Tibial artery (tissue), 4 donors: Measurements from ENCODE around the gene KHDRBS2.

Experiments
- DNase-seq, 2 donors: peaks; one replicate each; pipeline ENCODE4 v3.0.0-alpha.2; 2019
- H3K27ac ChIP-seq, 2 donors: fragments of 200-600 bp; sonication (generic) in 1 of 2; 1 replicate in 1 of 2; 2 replicates in 1 of 2; pipeline ENCODE4 v1.5.1; 2018 to 2019; ENCODE audit warnings: mild to moderate bottlenecking in 1 of 2
- H3K27me3 ChIP-seq, 2 donors: fragments of 200-600 bp; sonication (generic) in 1 of 2; one replicate each; pipeline versions ENCODE4 v1.5.1 to v1.6.0; 2016 to 2019
- H3K36me3 ChIP-seq, 3 donors: fragments of 200-600 bp; sonication (generic) in 2 of 3; one replicate each; pipeline ENCODE4 v1.5.1; 2016 to 2019; ENCODE audit warnings: mild to moderate bottlenecking in 2 of 3
- H3K4me1 ChIP-seq, 4 donors: fragments of 200-600 bp; sonication (generic) in 2 of 4; 1 replicate in 3 of 4; 2 replicates in 1 of 4; pipeline ENCODE4 v1.5.1; 2016 to 2019
- H3K4me3 ChIP-seq, 2 donors: fragments of 200-600 bp; sonication (generic) in 1 of 2; 1 replicate in 1 of 2; 2 replicates in 1 of 2; pipeline ENCODE4 v1.5.1; 2018 to 2019; ENCODE audit warnings: mild to moderate bottlenecking in 2 of 2
- H3K9me3 ChIP-seq, 3 donors: fragments of 200-600 bp; sonication (generic) in 1 of 3; one replicate each; pipeline ENCODE4 v1.5.1; 2016 to 2019
- CTCF ChIP-seq, 2 experiments: fragments of 200-600 bp in 1 of 2; fragments of 450-650 bp in 1 of 2; IDR thresholded peaks; one replicate each; pipeline ENCODE4 v1.5.1; 2017 to 2019; ENCODE audit warnings: antibody characterized with exemption in 2 of 2, mild to moderate bottlenecking in 1 of 2, moderate library complexity in 1 of 2
- intact Hi-C: fragments of 100-400 bp; cut with DNase I; formaldehyde crosslinking; loops from one replicate; pipeline ENCODE4 v1.15.0; 2023; ENCODE audit warnings: low total_unique reads

Gene KHDRBS2

GRCh38 chr6:62192593-62192992 is 93.4 kb downstream of the KHDRBS2 start:
- no peak for TF ChIP-seq CTCF (IDR thresholded peaks at IDR 0.05)
- no peaks in the 10 kb centered on the region for H3K36me3 ChIP-seq
- H3K4me3 ChIP-seq, result no peak overlapping the region
- DNase-seq, result no peak
- H3K9me3 ChIP-seq, result no peaks in the 10 kb centered on the region
- no peak overlapping the region for H3K27ac ChIP-seq
- H3K27me3 ChIP-seq, result no peaks in the 10 kb centered on the region
- no peaks in the 10 kb centered on the region for H3K4me1 ChIP-seq
- intact Hi-C loops, result no loop called here

DNA sequence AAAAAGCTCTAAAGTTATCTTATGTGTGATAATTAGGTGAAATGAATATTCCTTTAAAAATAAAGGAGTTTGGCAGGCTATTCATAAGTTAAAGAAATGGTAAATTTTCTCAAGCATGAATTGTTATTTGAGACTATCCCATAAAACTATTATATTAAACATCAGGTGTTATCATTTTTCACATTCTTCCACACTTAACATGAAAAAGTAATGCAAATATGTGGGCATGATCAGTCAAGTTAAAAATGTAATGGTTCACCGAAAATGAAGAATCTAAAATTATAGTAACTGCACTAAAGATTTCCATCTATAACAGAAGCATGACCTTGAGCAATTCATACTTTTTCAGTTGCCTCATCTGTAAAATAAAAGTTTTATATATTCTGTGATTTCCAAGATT is 110.8 kb downstream of the KHDRBS2 start:
- Histone ChIP-seq H3K27ac (no peak overlapping the region), H3K4me3 (no peak overlapping the region), H3K4me1 (no peaks in the 10 kb centered on the region), H3K9me3 (no peaks in the 10 kb centered on the region), H3K27me3 (no peaks in the 10 kb centered on the region), H3K36me3 (no peaks in the 10 kb centered on the region)
- TF ChIP-seq CTCF (IDR thresholded peaks at IDR 0.05), result no peak
- intact Hi-C loops, result no loop called here
- no peak for DNase-seq

- Histone ChIP-seq H3K4me1 (no peaks in the 10 kb centered on the region), H3K4me3 (no peak overlapping the region), H3K9me3 (no peaks in the 10 kb centered on the region), H3K27ac (no peak overlapping the region), H3K36me3 (no peaks in the 10 kb centered on the region), H3K27me3 (no peaks in the 10 kb centered on the region)
- intact Hi-C loops, result no loop called here
- DNase-seq, result no peak
- no peak for TF ChIP-seq CTCF (IDR thresholded peaks at IDR 0.05)
Measured at GRCh38 chr6:62174548-62174947, 111.5 kb downstream of the KHDRBS2 start.

DNA sequence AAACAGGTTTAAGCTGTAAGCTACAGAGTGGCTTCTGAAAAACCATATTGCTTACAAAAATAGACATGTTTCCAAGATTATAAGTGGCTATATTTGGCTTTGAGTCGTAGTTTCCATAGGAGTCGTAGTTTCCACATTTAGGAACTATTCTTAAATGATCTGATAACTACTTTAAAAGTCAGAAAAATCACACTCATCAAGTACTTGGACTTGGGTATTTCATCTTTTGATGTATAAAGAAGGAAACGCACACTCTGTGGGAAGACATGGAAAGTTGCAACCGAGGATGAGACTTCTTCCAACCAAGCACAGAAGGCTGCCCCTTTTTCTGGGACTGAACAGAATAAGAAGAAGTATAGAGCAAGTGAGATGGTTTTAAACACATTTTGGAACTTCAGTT is 118.3 kb downstream of the KHDRBS2 start:
- Histone ChIP-seq H3K4me1 (no peaks in the 10 kb centered on the region), H3K27me3 (no peaks in the 10 kb centered on the region), H3K9me3 (no peaks in the 10 kb centered on the region), H3K36me3 (no peaks in the 10 kb centered on the region), H3K27ac (no peak overlapping the region), H3K4me3 (no peak overlapping the region)
- TF ChIP-seq CTCF (IDR thresholded peaks at IDR 0.05), result no peak
- intact Hi-C loops, result no loop called here
- DNase-seq, result no peak

- no peak for DNase-seq
- Histone ChIP-seq H3K4me3 (no peak overlapping the region), H3K36me3 (no peaks in the 10 kb centered on the region), H3K27ac (no peak overlapping the region), H3K4me1 (no peaks in the 10 kb centered on the region), H3K27me3 (no peaks in the 10 kb centered on the region), H3K9me3 (no peaks in the 10 kb centered on the region)
- TF ChIP-seq CTCF (IDR thresholded peaks at IDR 0.05), result no peak
- intact Hi-C loops, result no loop called here
Measured at GRCh38 chr6:62162858-62163257, 123.2 kb downstream of the KHDRBS2 start.

- intact Hi-C loops, result no loop called here
- no peaks in the 10 kb centered on the region for H3K27me3 ChIP-seq
- H3K9me3 ChIP-seq, result no peaks in the 10 kb centered on the region
- no peak overlapping the region for H3K4me3 ChIP-seq
- peaks cover 0 to 6% (median 0%) of the 10 kb centered on the region in 4 donors for H3K4me1 ChIP-seq
- TF ChIP-seq CTCF (IDR thresholded peaks at IDR 0.05), result no peak
- no peaks in the 10 kb centered on the region for H3K36me3 ChIP-seq
- H3K27ac ChIP-seq, result no peak overlapping the region
- no peak for DNase-seq
Measured at GRCh38 chr6:62152796-62153195, 133.2 kb downstream of the KHDRBS2 start.
